NCI-H1436 (cell line): ENCODE measurements around the gene TRIM9.

ENCODE experiments used
- DNase-seq: peaks from one replicate; lab custom pipeline; 2025; lab: John Stamatoyannopoulos, UW

Gene TRIM9

DNA sequence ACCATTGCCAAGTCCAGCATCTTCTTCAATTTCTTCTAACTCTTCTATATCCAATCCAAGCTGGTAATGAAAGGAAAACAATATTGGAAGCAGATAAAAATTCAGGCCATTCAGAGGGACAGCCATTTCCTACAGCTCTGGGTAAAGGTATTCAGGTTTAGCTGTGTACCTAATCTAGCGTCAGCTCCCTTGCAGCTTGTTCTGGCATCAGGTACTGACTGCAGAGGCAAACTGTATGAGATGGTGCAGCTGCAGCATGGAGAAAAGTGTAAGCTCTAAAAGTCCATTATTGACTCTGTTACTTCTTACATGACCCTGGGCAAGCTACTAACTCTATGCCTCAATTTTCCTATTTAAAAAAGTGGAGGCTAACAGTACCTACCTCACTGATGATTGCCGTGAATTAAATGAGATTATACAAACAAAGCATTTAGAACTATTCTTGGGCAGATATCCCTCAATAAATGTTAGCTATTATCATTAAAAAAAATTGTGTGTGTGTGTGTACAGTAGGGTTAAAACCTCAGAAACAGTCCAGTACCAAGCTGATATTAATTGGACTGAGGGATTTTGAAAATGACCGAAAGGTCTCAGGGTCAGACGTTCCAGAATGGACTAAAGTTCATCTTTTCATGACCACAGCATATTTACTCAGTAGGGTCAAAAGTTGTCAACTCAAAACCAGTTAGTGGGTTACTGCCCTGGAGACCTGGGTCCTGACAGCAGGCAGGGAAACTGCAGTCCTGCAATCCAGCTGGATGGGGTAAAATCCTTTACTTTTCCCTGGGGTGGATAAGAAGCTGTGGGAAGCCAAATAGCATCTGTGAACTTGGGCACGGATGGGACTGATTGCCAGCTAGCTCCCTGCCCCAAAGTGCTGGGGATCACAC lies 159.5 kb downstream of the TRIM9 start:
- DNase-seq: no peak

- DNase-seq: no peak
Observed at GRCh38 chr14:50932592-50933495, 162.1 kb downstream of the TRIM9 start.

- DNase-seq: no peak
Observed at GRCh38 chr14:50932156-50932555, 162.7 kb downstream of the TRIM9 start.

- DNase-seq: no peak
Observed at GRCh38 chr14:50931559-50931958, 163.3 kb downstream of the TRIM9 start.

- no peak for DNase-seq
Observed at GRCh38 chr14:50929506-50929905, 165.4 kb downstream of the TRIM9 start.

DNA sequence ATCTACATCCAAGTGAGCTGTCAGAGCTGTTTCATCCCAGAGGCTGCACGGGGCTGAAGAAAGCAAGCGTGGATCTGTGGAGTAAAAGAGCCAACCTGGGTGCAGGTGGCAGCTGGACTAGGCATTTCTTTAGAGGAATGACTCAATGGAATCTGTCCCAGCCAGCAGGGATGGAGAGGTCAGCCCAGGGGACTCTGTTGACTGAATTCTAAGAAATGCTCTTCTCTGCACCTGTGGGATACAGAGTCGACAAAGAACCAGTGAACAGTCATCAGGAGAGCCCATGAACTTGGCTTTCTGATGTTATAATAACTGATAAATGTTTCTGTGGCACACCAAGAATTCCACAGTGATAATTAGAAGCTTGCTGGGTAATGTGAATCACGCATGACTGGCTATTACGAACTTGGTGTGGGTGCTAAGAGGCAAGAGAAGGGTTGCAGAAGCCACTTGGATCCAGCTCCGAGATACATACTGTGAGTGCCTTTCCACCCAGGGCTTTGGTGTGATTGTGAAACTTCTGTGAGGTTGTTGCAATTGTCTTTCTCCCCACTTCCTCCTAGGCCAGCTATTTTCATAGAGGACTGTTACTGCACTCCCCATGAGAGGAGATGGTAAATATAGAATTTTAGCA lies 166.8 kb downstream of the TRIM9 start:
- no peak for DNase-seq

DNA sequence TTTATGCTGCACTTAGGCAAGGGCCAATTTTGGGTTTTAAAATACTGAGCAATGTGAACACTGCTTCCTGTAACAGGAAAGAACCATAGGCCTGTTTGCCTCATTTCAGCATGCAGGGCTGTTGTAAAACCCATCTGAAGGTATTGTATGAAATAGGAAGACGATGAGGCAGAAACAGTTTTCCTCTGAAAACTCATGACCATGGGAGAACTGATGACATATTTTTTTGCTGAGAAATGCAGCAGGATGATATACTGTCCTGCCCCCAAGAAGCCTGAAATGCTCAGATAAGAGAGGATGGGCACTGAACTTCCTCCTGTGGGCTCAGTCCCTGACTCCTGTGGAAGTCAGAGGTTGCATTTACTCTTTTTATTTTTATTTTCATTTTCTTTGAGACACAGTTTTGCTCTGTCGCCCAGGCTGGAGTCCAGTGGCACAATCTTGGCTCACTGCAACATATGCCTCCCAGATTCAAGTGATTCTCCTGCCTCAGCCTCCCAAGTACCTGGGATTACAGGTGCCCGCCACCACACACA lies 168.0 kb downstream of the TRIM9 start:
- no peak for DNase-seq
